Endometrium (tissue), 2 donors: ENCODE results near the gene C1orf21.

Experiments
- FAIRE-seq: peaks from 2 replicates; lab custom pipeline; 2012; peaks lifted over from hg19 to GRCh38; lab: Jason Lieb, UNC
- donor health status: control.
- donor health status: control.

Gene C1orf21

DNA sequence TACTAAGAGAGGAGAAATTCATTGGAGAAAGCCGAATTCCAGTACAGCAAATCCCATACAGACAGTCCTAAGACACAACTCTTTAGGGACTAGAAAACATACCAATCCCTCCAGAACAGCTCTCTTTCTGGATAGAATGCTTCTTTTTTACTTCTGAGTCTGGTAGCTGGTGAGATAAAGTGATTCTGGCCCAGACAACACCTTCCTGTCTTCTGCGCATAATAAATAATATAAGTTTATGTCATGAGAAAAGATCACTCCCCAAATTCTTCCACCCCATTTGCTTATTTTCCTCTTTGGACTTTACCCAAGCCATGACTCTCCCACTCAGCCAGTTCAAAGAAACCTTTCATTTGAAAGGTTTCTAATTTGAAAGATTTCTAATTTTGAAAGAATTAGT is 269.4 kb downstream of the C1orf21 start:
- FAIRE-seq = no peak

- no peak for FAIRE-seq
These were observed 271.2 kb downstream of the C1orf21 start for GRCh38 chr1:184658055-184658454.

DNA sequence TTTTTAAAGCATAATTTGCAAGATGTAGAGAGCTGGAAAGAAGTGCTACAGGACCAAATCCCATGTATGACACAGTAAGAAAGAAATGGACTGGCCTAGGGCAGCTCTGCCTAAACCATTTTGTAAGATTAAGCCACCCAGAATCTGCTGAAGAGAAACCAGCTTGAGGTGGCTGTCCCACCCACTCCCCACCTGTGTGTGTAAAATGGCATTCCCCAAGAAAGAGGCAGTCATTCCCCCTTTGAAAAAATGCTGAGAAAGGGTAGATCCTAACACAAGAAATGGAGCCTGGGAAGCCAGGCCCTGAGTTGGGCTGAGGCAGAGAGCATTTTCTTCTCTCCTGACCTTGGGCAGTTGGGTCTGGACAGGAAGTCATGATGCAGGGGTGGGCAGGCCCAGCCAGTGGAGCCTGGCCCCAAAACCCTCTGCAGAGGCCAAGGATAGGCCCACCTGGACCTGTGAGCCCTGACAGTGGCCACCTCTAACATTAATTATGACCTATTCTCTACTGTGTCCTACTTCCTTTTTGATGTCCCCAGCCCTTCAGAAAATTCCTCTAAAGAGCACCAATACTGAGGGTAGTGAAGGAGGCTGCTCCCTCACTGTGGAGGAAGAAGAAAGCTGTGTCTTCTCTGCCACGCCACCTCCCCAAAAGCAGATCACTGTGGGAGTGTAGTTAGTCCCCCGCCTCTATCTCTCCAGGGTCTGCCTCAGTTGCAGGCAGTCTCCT is 273.8 kb downstream of the C1orf21 start:
- FAIRE-seq = no peak

DNA sequence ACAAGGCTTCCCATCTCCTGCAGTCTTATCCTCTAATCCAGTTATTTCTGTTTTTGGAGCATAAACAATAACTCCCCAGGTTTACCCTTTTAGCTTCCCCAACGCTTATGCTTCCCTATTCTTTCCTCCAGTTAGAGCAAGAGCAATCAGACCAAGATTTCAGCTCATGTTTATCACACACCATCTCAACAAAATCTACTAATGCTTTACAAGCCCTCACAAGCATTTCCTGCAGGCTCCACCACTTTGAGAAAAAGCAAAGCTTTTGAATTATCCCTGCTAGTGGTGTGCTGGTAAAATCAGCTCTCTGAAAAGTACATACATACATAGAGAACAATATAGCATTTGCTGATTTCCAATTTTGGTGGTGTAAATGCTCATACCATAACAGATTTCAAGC is 275.0 kb downstream of the C1orf21 start:
- no peak for FAIRE-seq

GRCh38 chr1:184664042-184664660 is 277.3 kb downstream of the C1orf21 start:
- FAIRE-seq = no peak

DNA sequence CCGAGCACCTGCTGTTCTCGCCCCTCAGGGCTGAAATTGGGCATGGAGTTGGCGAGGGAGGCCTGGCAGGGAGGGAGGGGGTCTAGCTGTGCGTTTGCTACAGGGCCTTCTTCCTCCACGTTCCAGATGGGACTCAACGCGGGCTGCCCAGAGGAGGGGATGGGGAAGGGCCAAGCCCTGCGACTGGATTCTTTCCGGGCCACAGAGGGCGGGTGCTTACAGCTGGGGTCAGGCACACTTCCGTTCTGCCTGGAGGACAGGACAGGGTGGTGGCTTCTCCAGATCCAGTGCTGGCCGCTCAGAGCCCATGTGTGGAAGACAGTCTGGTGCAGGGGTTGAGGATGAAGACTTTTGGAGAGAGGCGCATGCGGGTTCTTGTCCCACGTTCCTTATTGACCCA is 277.8 kb downstream of the C1orf21 start:
- no peak for FAIRE-seq

- FAIRE-seq = no peak
These were observed 278.5 kb downstream of the C1orf21 start for GRCh38 chr1:184665360-184665759.

- FAIRE-seq = no peak
These were observed 282.6 kb downstream of the C1orf21 start for GRCh38 chr1:184669391-184669790.

- no peak for FAIRE-seq
These were observed 285.3 kb downstream of the C1orf21 start for GRCh38 chr1:184672013-184672726.

DNA sequence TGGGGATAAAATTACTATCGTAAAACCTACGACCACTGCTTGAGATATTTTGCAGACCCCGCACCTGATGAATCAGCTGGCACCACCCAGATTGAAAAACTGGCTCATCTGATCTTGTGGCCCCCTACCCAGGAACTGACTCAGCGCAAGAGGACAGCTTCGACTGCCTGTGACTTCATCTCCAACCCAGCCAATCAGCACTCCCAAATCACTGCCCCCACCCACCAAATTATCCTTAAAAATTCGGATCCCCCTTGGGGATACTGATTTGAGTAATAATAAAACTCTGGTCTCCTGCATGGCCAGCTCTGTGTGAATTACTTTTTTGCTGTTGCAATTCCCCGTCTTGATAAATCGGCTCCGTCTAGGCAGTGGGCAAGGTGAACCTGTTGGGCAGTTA is 286.5 kb downstream of the C1orf21 start:
- no peak for FAIRE-seq

DNA sequence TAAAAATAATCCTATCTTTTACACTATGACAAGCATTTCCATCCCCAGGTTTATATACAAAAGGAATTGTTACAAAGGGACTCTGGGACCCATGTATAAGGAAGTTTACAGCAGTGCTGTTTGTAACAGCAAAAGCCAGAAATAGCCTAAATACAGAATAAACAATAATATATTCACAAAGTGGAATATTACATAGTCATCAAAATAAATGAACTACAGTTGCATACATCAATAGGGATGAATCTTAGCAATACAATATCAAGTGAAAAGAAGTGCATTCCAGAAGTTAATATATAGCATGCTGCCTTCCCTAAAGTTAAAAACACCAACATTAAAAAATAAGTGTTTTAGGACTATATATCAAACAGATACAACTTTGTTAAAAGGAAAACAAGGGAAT is 290.5 kb downstream of the C1orf21 start:
- no peak for FAIRE-seq
